Measurements from ENCODE around the gene WDR27. TPM values are rescaled to one million over a fixed set of nuclear protein-coding genes. Genes with fewer than 3 reads are reported as not detected.

Gene WDR27
- total RNA-seq, 1 donor from 2014 or later: 35.0 TPM

DNA sequence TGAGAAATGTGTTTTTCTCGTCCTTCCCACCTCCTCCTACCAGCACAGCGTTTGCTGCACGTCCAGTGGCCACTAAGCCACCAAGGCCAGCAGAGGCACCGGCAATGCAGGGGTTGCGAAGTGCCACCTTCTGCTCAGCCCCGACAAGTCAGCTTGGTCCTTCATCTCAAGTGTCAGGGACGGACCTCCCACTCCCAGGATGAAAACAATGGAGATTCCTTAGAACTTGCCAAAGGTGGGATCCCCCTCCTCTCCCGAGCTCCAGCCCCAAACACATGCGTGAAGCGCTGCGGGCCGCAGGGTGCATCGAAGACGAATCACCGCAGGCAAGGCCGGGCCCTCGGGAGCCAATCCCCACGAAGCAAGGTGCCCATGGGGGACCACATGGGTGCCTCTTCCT is 60.8 kb downstream of the WDR27 start:
- H3K27me3 Mint-ChIP-seq (ENCODE audit: low read depth): no peaks in the 10 kb centered on the region
- no peaks in the 10 kb centered on the region for H3K9me3 Mint-ChIP-seq
- no peak overlapping the region for H3K27ac Mint-ChIP-seq
- H3K36me3 Mint-ChIP-seq (ENCODE audit: low read depth): no peaks in the 10 kb centered on the region
- intact Hi-C loops (cut with micrococcal nuclease): no loop called here
- no peak for DNase-seq (ENCODE audit: low spot score)
- H3K4me3 Mint-ChIP-seq (ENCODE audit: low read depth): no peak overlapping the region
- H3K4me1 Mint-ChIP-seq (ENCODE audit: low read depth): no peaks in the 10 kb centered on the region

DNA sequence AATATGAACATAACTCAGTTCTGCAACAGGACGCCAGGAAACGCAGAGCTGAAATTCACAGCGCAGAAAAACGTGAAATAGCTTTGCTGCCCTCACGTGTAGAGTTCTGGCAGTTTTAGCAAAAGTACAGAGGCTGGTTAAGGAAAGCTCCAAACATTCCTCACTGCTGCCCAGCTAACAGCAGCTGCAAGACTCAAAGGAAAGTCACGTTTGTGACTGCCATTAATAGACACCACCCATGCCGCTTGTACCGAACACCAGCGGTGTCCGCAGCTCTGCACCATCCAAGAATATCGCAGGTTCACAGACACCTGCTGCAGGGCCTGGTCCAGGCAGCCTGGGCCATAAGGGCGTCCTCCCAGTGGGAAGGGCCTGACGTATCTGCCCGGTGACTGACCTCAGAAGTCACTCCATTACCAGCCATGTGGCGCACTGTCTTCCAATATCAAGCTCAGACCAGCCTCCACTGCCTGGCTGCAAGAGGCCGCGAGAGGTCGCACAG is 61.4 kb downstream of the WDR27 start:
- Mint-ChIP-seq H3K4me1 (ENCODE audit: low read depth) (no peaks in the 10 kb centered on the region), H3K27ac (no peak overlapping the region), H3K4me3 (ENCODE audit: low read depth) (no peak overlapping the region), H3K27me3 (ENCODE audit: low read depth) (no peaks in the 10 kb centered on the region), H3K36me3 (ENCODE audit: low read depth) (no peaks in the 10 kb centered on the region), H3K9me3 (no peaks in the 10 kb centered on the region)
- intact Hi-C loops (cut with micrococcal nuclease): no loop called here
- no peak for DNase-seq (ENCODE audit: low spot score)

DNA sequence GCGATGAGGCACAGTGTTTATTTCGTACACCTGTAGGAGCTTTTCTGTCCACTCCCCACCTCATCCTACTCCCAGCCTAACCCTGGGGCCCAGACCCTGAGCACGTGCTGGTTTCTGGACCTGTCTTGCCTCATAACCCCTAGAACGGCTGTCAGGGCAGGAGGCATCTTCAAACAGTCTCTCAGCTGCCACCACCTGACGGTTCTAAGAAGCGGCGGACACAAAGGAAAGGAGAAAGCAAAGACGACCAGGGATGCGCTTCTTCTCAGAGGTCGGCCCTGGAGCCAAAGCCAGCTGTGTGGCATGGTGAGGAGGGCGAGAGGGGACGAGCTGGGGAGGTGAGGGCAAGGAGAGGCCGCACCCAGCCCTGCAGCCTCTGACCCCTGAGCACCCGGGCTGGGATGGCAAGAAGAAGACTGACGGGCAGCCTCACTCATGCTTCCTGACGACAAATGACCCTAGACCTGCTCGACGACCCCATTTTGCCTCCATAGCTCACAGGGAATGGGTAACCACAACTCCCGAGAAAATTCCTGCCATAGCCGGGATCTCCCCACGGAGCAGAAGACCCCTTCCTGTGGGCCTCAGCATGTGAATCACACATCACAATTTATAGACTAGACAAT is 62.1 kb downstream of the WDR27 start:
- intact Hi-C loops (cut with micrococcal nuclease): no loop called here
- H3K27me3 Mint-ChIP-seq (ENCODE audit: low read depth): no peaks in the 10 kb centered on the region
- H3K27ac Mint-ChIP-seq: no peak overlapping the region
- H3K4me1 Mint-ChIP-seq (ENCODE audit: low read depth): no peaks in the 10 kb centered on the region
- DNase-seq (ENCODE audit: low spot score): no peak
- H3K4me3 Mint-ChIP-seq (ENCODE audit: low read depth): no peak overlapping the region
- no peaks in the 10 kb centered on the region for H3K36me3 Mint-ChIP-seq (ENCODE audit: low read depth)
- H3K9me3 Mint-ChIP-seq: no peaks in the 10 kb centered on the region

DNA sequence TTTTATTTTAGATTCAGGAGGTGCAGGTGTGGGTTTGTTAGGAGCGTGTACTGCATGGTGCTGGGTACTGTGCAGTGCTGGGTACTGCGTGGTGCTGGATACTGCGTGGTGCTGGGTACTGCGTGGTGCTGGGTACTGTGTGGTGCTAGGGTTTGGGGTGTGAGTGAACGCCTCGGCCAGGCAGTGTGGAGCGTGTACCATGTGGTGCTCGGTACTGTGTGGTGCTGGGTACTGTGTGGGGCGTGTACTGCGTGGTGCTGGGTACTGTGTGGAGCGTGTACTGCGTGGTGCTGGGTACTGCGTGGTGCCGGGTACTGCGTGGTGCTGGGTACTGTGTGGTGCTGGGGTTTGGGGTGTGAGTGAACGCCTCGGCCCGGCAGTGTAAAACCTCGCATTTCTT is 62.9 kb downstream of the WDR27 start:
- Mint-ChIP-seq H3K4me3 (ENCODE audit: low read depth) (no peak overlapping the region), H3K9me3 (no peaks in the 10 kb centered on the region), H3K36me3 (ENCODE audit: low read depth) (no peaks in the 10 kb centered on the region), H3K4me1 (ENCODE audit: low read depth) (no peaks in the 10 kb centered on the region), H3K27me3 (ENCODE audit: low read depth) (no peaks in the 10 kb centered on the region), H3K27ac (no peak overlapping the region)
- no peak for DNase-seq (ENCODE audit: low spot score)
- intact Hi-C loops (cut with micrococcal nuclease): no loop called here

DNA sequence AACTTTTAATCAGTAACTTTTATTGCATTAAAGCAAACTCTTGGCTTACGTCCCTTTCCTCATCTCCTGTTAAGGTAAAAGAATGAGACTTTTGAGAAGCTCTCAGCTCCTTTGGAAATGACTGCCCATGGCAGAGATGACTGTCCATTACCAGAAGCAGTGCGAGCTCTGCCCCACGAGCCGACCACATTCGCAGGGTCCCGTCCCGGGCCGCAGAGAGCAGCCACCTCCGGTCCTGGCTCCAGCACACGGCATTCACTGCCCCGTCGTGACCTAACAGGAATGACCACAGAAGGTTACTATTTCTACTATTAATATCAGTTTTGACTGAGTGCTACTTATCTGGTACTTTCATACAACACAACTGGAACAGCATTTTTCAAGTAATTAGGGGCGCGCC is 63.4 kb downstream of the WDR27 start:
- Mint-ChIP-seq H3K4me3 (ENCODE audit: low read depth) (no peak overlapping the region), H3K27ac (no peak overlapping the region), H3K9me3 (no peaks in the 10 kb centered on the region), H3K4me1 (ENCODE audit: low read depth) (no peaks in the 10 kb centered on the region), H3K27me3 (ENCODE audit: low read depth) (no peaks in the 10 kb centered on the region), H3K36me3 (ENCODE audit: low read depth) (no peaks in the 10 kb centered on the region)
- intact Hi-C loops (cut with micrococcal nuclease): no loop called here
- DNase-seq (ENCODE audit: low spot score): no peak

DNA sequence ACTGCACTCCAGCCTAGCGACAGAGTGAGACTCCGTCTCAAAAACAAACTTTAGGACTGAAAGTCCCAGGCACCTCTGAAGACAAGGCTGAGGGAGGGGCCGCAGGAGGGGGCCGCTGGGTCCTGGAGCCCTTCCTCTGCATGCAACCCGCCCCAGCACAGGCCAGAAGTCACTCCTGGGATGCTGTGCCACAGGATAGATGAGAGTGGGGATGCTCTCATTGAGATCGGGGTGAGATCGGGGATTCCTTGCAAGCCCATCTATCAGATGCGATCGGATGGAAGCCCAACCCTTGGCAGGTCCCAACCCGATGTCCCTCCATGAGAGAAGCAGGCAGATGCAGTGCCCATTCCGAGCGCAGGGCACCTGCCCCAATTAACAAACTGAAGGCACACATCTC is 66.5 kb downstream of the WDR27 start:
- Mint-ChIP-seq H3K36me3 (ENCODE audit: low read depth) (no peaks in the 10 kb centered on the region), H3K27ac (no peak overlapping the region), H3K9me3 (no peaks in the 10 kb centered on the region), H3K4me3 (ENCODE audit: low read depth) (no peak overlapping the region), H3K27me3 (ENCODE audit: low read depth) (no peaks in the 10 kb centered on the region), H3K4me1 (ENCODE audit: low read depth) (no peaks in the 10 kb centered on the region)
- intact Hi-C loops (cut with micrococcal nuclease): no loop called here
- no peak for DNase-seq (ENCODE audit: low spot score)

DNA sequence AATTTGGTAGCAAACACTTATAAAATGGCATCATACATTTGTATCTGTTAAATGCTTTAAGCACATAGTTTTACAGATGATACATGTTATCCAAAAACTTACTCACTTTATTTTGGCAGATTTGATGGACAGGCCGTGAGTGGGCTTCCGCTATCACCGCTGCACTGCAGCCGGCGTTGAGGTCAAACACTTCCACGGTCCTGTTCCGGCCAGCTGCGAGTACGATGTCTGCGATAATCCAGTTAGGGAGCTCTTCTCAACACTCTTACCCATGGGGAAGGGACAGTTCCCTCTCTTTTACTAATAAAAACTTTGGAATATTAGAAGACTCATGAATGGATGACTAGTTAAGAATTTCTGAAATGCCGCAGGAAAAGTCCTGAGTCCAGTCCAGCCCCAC is 69.0 kb downstream of the WDR27 start:
- Mint-ChIP-seq H3K36me3 (ENCODE audit: low read depth) (no peaks in the 10 kb centered on the region), H3K4me3 (ENCODE audit: low read depth) (no peak overlapping the region), H3K27me3 (ENCODE audit: low read depth) (no peaks in the 10 kb centered on the region), H3K27ac (no peak overlapping the region), H3K9me3 (no peaks in the 10 kb centered on the region), H3K4me1 (ENCODE audit: low read depth) (no peaks in the 10 kb centered on the region)
- intact Hi-C loops (cut with micrococcal nuclease): no loop called here
- no peak for DNase-seq (ENCODE audit: low spot score)

DNA sequence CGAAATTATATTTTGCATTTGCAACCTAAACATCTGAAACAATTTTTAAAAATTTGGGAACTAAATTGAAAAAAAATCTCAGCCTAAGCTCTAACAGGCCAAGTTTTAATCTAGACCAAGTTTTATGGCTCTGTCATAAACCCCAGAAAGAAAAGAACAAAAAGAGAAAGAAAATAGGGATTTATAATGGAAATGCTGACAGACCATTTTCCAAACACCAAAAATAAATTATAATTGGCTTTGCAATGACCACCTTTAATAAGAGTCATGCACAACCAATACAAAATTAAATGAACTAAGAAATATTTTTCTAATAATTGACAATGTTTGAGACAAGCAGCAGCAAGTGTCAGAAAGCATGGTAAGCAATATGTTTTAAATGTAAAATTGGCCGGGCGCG is 72.6 kb downstream of the WDR27 start:
- Mint-ChIP-seq H3K4me3 (ENCODE audit: low read depth) (no peak overlapping the region), H3K9me3 (no peaks in the 10 kb centered on the region), H3K4me1 (ENCODE audit: low read depth) (no peaks in the 10 kb centered on the region), H3K27ac (no peak overlapping the region), H3K27me3 (ENCODE audit: low read depth) (no peaks in the 10 kb centered on the region), H3K36me3 (ENCODE audit: low read depth) (no peaks in the 10 kb centered on the region)
- intact Hi-C loops (cut with micrococcal nuclease): no loop called here
- no peak for DNase-seq (ENCODE audit: low spot score)

DNA sequence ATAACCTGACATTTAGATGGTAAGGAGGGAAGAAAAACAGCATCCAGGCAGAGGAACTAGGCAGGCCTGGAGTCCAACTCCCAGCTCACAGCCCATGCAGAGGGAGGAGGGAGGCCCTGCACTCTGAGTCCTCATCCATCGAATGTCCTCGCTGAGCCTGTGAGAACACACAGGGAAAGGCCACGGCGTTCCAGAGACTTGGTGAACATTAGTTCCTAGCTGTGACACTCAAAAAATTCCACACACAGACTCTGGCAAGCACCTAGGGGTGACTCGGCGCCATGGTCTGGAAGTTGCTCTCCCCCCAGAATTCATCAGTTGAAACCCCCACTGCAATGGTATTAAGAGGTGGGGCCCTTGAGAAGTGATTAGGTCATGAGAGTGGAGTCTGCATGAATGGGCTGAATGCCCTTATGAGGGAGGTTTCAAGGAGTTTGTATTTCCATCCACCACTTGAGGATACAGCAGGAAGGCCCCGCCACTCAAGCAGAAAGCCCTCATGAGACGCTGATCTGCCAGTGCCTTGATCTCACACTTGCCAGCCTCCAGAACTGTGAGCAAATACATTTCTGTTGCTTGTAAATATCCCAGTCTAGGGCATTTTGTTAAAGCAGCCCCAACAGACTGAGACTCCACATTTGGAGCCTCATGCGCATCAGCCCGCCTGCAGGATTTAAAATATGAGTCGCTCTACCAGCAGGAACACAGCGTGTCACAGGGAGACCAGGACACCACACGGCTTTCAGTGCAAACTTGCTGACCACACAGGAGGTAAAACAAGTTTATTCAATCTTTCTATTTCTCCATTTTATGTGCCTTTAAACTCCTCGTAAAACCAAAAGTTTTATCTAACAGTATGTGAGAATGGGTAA is 73.9 kb downstream of the WDR27 start:
- H3K27ac Mint-ChIP-seq: no peak overlapping the region
- DNase-seq (ENCODE audit: low spot score): no peak
- no peaks in the 10 kb centered on the region for H3K4me1 Mint-ChIP-seq (ENCODE audit: low read depth)
- H3K36me3 Mint-ChIP-seq (ENCODE audit: low read depth): no peaks in the 10 kb centered on the region
- H3K27me3 Mint-ChIP-seq (ENCODE audit: low read depth): no peaks in the 10 kb centered on the region
- intact Hi-C loops (cut with micrococcal nuclease): no loop called here
- H3K4me3 Mint-ChIP-seq (ENCODE audit: low read depth): no peak overlapping the region
- no peaks in the 10 kb centered on the region for H3K9me3 Mint-ChIP-seq

DNA sequence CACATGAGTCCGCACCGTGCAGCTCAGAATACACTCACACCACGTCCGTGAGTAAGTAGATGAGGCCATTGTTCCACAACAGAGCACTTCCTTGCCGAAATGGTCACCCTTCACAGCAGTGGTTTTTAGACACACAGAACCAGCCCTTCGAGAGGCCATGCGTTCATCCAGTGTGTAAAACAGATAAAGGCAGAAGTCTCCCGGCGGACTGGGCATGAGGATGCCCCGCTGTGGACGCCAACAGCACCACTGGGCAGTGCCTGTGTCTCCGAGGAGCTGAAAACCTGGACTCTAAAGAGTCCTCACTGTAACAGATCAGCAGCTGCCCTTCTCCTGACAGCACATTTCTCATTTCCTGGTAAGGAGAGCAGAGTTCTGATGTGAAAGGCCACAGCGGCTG is 75.2 kb downstream of the WDR27 start:
- intact Hi-C loops (cut with micrococcal nuclease): no loop called here
- Mint-ChIP-seq H3K4me1 (ENCODE audit: low read depth) (no peaks in the 10 kb centered on the region), H3K9me3 (no peaks in the 10 kb centered on the region), H3K36me3 (ENCODE audit: low read depth) (no peaks in the 10 kb centered on the region), H3K27ac (no peak overlapping the region), H3K27me3 (ENCODE audit: low read depth) (no peaks in the 10 kb centered on the region), H3K4me3 (ENCODE audit: low read depth) (no peak overlapping the region)
- DNase-seq (ENCODE audit: low spot score): no peak

DNA sequence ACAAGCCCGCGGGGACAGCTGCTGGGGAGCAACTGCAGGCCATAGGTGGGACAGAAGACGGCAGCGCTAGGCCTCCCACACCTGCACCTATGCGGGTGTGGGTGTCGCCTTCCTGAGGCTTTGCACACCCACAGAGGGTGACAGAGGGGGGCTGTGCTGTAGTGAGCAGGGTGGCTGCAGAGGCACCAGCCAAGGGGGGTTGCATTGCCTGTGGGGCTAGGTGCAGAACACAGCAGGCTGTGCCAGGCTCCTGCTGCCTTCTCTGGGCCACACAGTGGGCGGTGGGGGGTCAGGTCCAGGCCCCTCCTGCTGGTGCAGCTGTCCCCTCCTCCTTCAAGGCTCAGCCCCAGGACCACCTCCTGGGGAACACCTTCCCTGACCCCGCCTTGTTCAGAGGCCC is 75.7 kb downstream of the WDR27 start:
- no peaks in the 10 kb centered on the region for H3K9me3 Mint-ChIP-seq
- no peak overlapping the region for H3K27ac Mint-ChIP-seq
- DNase-seq (ENCODE audit: low spot score): no peak
- no peaks in the 10 kb centered on the region for H3K36me3 Mint-ChIP-seq (ENCODE audit: low read depth)
- no peak overlapping the region for H3K4me3 Mint-ChIP-seq (ENCODE audit: low read depth)
- intact Hi-C loops (cut with micrococcal nuclease): no loop called here
- no peaks in the 10 kb centered on the region for H3K4me1 Mint-ChIP-seq (ENCODE audit: low read depth)
- H3K27me3 Mint-ChIP-seq (ENCODE audit: low read depth): no peaks in the 10 kb centered on the region

DNA sequence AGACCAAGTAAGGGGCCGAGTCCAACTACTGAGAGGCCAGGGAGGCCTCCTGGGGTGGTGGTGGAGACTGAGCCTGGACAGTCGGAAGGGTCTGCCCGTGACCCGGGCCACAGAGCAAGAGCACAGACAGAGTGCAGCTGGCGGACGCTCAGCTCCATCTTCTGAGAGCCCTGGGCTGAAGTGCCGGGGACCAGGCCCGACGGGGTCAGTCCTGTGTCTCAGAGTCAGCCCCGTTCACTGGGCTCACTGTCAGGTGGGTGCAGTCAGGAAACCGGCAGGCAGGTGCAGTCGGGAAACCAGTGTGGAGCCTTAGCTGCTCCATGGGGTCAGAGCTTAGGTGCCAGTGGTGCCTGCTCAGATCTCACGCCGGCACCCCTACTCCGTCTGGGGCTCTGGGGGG is 76.5 kb downstream of the WDR27 start:
- no peak overlapping the region for H3K4me3 Mint-ChIP-seq (ENCODE audit: low read depth)
- H3K27ac Mint-ChIP-seq: no peak overlapping the region
- H3K36me3 Mint-ChIP-seq (ENCODE audit: low read depth): no peaks in the 10 kb centered on the region
- H3K9me3 Mint-ChIP-seq: no peaks in the 10 kb centered on the region
- H3K4me1 Mint-ChIP-seq (ENCODE audit: low read depth): no peaks in the 10 kb centered on the region
- H3K27me3 Mint-ChIP-seq (ENCODE audit: low read depth): no peaks in the 10 kb centered on the region
- intact Hi-C loops (cut with micrococcal nuclease): no loop called here
- DNase-seq (ENCODE audit: low spot score): no peak

DNA sequence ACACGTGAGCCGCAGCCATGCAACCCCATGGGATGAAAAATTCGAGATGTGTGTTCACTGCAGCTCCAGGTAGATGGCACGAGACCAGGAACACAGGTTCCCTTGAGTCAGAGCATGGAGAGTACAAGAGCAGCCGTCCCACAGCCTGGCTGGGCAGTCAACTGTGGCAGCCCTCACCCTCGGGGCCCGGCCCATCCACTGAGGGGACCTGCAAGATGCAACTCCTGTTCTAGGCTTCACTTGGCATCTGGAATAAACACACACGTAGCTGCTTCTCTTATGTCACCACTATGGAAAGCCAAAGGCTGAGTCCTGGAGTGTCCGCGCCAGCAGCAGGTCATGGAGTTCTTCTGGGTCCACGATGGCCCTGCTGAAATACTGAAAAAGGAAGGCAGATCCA is 77.0 kb downstream of the WDR27 start:
- Mint-ChIP-seq H3K27ac (no peak overlapping the region), H3K4me1 (ENCODE audit: low read depth) (no peaks in the 10 kb centered on the region), H3K36me3 (ENCODE audit: low read depth) (no peaks in the 10 kb centered on the region), H3K4me3 (ENCODE audit: low read depth) (no peak overlapping the region), H3K9me3 (no peaks in the 10 kb centered on the region), H3K27me3 (ENCODE audit: low read depth) (no peaks in the 10 kb centered on the region)
- intact Hi-C loops (cut with micrococcal nuclease): no loop called here
- no peak for DNase-seq (ENCODE audit: low spot score)

All from activated T-helper 2 cell treated with anti-CD3 and anti-CD28 coated beads, Interferon-gamma antibody, Interleukin-2, Interleukin-4, amounts not matched to agents 10 μg/mL and 5 μg/mL and 100 μg/mL, durations not matched to agents 14 hours and 24 hours and 36 hours (primary cell).